IMR-90 (cell line): ENCODE data around the gene MOB1A.

Source experiments
- CEBPB ChIP-seq: IDR thresholded peaks from 2 replicates; pipeline ENCODE4 v1.6.1; 2012; ENCODE audit warnings: low read depth, low read length, improper control_type of control experiment
- CHD1 ChIP-seq: IDR thresholded peaks from 2 replicates; pipeline ENCODE4 v1.6.1; 2012; ENCODE audit warnings: low read depth, low read length, improper control_type of control experiment
- POLR2A ChIP-seq: IDR thresholded peaks from 2 replicates; pipeline ENCODE4 v1.6.1; 2012; ENCODE audit warnings: mild to moderate bottlenecking, low read depth, low read length
- RCOR1 ChIP-seq: IDR thresholded peaks from 2 replicates; pipeline ENCODE4 v1.6.1; 2012; ENCODE audit warnings: mild to moderate bottlenecking, low read length, improper control_type of control experiment; ENCODE audit not compliant: insufficient replicate concordance
- TF ChIP-seq, protein P1 (sequence below): conservative IDR thresholded peaks from 2 replicates; pipeline ENCODE4 v1.5.1; 2012; ENCODE audit warnings: mild to moderate bottlenecking, low read depth, low read length, improper control_type of control experiment

DNA sequence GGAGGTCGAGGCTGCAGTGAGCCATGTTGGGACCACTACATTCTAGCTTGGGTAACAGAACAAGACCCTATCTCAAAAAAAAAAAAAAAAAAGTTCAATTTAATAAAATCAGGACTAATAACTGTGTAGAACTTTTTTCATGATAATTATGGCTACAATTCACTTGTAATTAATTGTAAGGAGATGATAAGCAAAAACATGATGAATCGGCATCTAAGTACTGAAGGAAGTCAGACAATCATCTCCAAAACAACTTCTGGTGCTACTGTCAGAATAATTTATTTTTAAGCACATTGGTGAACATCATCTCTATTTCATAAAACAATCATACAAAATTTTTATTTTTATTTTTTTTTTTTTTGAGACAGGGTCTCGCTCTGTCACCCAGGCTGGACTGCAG lies 10.0 kb upstream of the MOB1A start:
- TF ChIP-seq CHD1 (no peak), POLR2A (no peak), RCOR1 (no peak), CEBPB (no peak)
- TF ChIP-seq, protein P1, sequence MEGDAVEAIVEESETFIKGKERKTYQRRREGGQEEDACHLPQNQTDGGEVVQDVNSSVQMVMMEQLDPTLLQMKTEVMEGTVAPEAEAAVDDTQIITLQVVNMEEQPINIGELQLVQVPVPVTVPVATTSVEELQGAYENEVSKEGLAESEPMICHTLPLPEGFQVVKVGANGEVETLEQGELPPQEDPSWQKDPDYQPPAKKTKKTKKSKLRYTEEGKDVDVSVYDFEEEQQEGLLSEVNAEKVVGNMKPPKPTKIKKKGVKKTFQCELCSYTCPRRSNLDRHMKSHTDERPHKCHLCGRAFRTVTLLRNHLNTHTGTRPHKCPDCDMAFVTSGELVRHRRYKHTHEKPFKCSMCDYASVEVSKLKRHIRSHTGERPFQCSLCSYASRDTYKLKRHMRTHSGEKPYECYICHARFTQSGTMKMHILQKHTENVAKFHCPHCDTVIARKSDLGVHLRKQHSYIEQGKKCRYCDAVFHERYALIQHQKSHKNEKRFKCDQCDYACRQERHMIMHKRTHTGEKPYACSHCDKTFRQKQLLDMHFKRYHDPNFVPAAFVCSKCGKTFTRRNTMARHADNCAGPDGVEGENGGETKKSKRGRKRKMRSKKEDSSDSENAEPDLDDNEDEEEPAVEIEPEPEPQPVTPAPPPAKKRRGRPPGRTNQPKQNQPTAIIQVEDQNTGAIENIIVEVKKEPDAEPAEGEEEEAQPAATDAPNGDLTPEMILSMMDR = no peak
